WTC11 (cell line): Measurements from ENCODE around the gene LMOD3. TPM values are rescaled to one million over a fixed set of nuclear protein-coding genes. Genes with fewer than 3 reads are reported as not detected.

Experiments used
- ATAC-seq: fragments of 200-7000 bp; cut with Tn5 transposase; 2 replicates; pipeline ENCODE4 v1.10.0; 2021; ENCODE audit warnings: mild to moderate bottlenecking, moderate library complexity
- CTCF ChIA-PET: fragments of 300-600 bp; sonication (Branson Sonifier 250); formaldehyde crosslinking; loops from one replicate; lab custom pipeline; 2021; ENCODE audit warnings: antibody characterized with exemption; lab: Charles Lee
- POLR2A ChIA-PET: fragments of 350-600 bp; sonication (Branson Sonifier 250); formaldehyde crosslinking; loops from one replicate; lab custom pipeline; 2021; ENCODE audit warnings: antibody characterized with exemption; lab: Charles Lee
- DNase-seq: peaks from one replicate; pipeline ENCODE4 v3.0.0; 2021; ENCODE audit warnings: low spot score
- H3K27ac Mint-ChIP-seq: 2 replicates; pipeline ENCODE4 v1.8.0; 2021; ENCODE audit warnings: mixed read lengths
- H3K27me3 Mint-ChIP-seq: 2 replicates; pipeline ENCODE4 v1.8.0; 2021; ENCODE audit warnings: low read depth, mild to moderate bottlenecking, moderate library complexity, mixed read lengths
- H3K36me3 Mint-ChIP-seq: 2 replicates; pipeline ENCODE4 v1.8.0; 2021; ENCODE audit warnings: mixed read lengths
- H3K4me1 Mint-ChIP-seq: 2 replicates; pipeline ENCODE4 v1.8.0; 2022; ENCODE audit warnings: mixed read lengths
- H3K4me3 Mint-ChIP-seq: 2 replicates; pipeline ENCODE4 v1.8.0; 2021; ENCODE audit warnings: mild to moderate bottlenecking, moderate library complexity, mixed read lengths
- H3K9me3 Mint-ChIP-seq: 2 replicates; pipeline ENCODE4 v1.8.0; 2021; ENCODE audit warnings: mixed read lengths
- ATF1 ChIP-seq: sonication (generic); formaldehyde crosslinking; IDR thresholded peaks from 2 replicates; pipeline ENCODE4 v1.8.1; 2023; ENCODE audit warnings: mild to moderate bottlenecking, moderate library complexity, missing genetic modification reagents
- ELF4 ChIP-seq: sonication (generic); formaldehyde crosslinking; IDR thresholded peaks from 2 replicates; pipeline ENCODE4 v1.8.1; 2022; ENCODE audit warnings: low read depth, mild to moderate bottlenecking, moderate library complexity, missing genetic modification reagents
- EMX1 ChIP-seq: fragments of 250-450 bp; sonication (Bioruptor Pico); IDR thresholded peaks from 2 replicates; pipeline ENCODE4 v1.8.0; 2021; ENCODE audit warnings: mild to moderate bottlenecking
- HMGXB4 ChIP-seq: sonication (generic); formaldehyde crosslinking; IDR thresholded peaks from 2 replicates; pipeline ENCODE4 v1.8.1; 2023; ENCODE audit warnings: mild to moderate bottlenecking, moderate library complexity, missing genetic modification reagents
- JAZF1 ChIP-seq: fragments of 250-450 bp; sonication (Bioruptor Pico); IDR thresholded peaks from 2 replicates; pipeline ENCODE4 v1.9.0; 2021; ENCODE audit warnings: moderate library complexity, mild to moderate bottlenecking, inconsistent platforms
- NFYB ChIP-seq: sonication (generic); formaldehyde crosslinking; conservative IDR thresholded peaks from 2 replicates; pipeline ENCODE4 v1.8.0; 2022; ENCODE audit warnings: low read depth, missing genetic modification reagents
- NR1H2 ChIP-seq: sonication (generic); formaldehyde crosslinking; IDR thresholded peaks from 2 replicates; pipeline ENCODE4 v1.9.0; 2021; ENCODE audit warnings: mild to moderate bottlenecking, moderate library complexity, missing genetic modification reagents
- RORB ChIP-seq: fragments of 250-450 bp; sonication (Bioruptor Pico); IDR thresholded peaks from 2 replicates; pipeline ENCODE4 v1.9.0; 2021; ENCODE audit warnings: mild to moderate bottlenecking
- SMAD3 ChIP-seq: sonication (generic); formaldehyde crosslinking; IDR thresholded peaks from 2 replicates; pipeline ENCODE4 v1.8.0; 2022; ENCODE audit warnings: missing genetic modification reagents, mild to moderate bottlenecking, borderline replicate concordance
- SMAD4 ChIP-seq: sonication (generic); formaldehyde crosslinking; IDR thresholded peaks from 2 replicates; pipeline ENCODE4 v1.8.0; 2022; ENCODE audit warnings: mild to moderate bottlenecking, missing genetic modification reagents
- STAT6 ChIP-seq: sonication (generic); formaldehyde crosslinking; conservative IDR thresholded peaks from 2 replicates; pipeline ENCODE4 v1.8.1; 2023; ENCODE audit warnings: mild to moderate bottlenecking, low read depth, missing genetic modification reagents, moderate library complexity
- TEAD1 ChIP-seq: sonication (generic); formaldehyde crosslinking; IDR thresholded peaks from 2 replicates; pipeline ENCODE4 v1.8.0; 2022; ENCODE audit warnings: mild to moderate bottlenecking, missing genetic modification reagents
- TP53 ChIP-seq: sonication (generic); formaldehyde crosslinking; IDR thresholded peaks from 2 replicates; pipeline ENCODE4 v1.8.1; 2023; ENCODE audit warnings: mild to moderate bottlenecking, missing genetic modification reagents
- ZBTB21 ChIP-seq: sonication (generic); formaldehyde crosslinking; IDR thresholded peaks from 2 replicates; pipeline ENCODE4 v1.8.1; 2023; ENCODE audit warnings: mild to moderate bottlenecking, missing genetic modification reagents, borderline replicate concordance
- ZNF219 ChIP-seq: sonication (generic); formaldehyde crosslinking; IDR thresholded peaks from 2 replicates; pipeline ENCODE4 v1.8.0; 2023; ENCODE audit warnings: missing genetic modification reagents, mild to moderate bottlenecking, borderline replicate concordance
- ZNF416 ChIP-seq: fragments of 250-450 bp; sonication (Bioruptor Pico); IDR thresholded peaks from 2 replicates; pipeline ENCODE4 v1.9.0; 2021; ENCODE audit warnings: mild to moderate bottlenecking, inconsistent platforms
- ZNF671 ChIP-seq: fragments of 250-450 bp; sonication (Bioruptor Pico); IDR thresholded peaks from 2 replicates; pipeline ENCODE4 v1.8.0; 2021; ENCODE audit warnings: mild to moderate bottlenecking
- total RNA-seq: library from RNA; stranded (reverse); gene quantifications from 3 replicates; pipeline ENCODE4 v1.2.3, GENCODE V29; 2021
- TF ChIP-seq, protein P1 (sequence below): sonication (generic); formaldehyde crosslinking; IDR thresholded peaks from 2 replicates; pipeline ENCODE4 v1.8.0; 2022; ENCODE audit warnings: mild to moderate bottlenecking, missing genetic modification reagents
- TF ChIP-seq, protein P2 (sequence below): fragments of 250-450 bp; sonication (Bioruptor Pico); IDR thresholded peaks from 2 replicates; pipeline ENCODE4 v1.8.0; 2021; ENCODE audit warnings: mild to moderate bottlenecking
- TF ChIP-seq, protein P3 (sequence below): fragments of 250-450 bp; sonication (Bioruptor Pico); conservative IDR thresholded peaks from 2 replicates; pipeline ENCODE4 v1.9.0; 2021; ENCODE audit warnings: mild to moderate bottlenecking
- TF ChIP-seq, protein P4 (sequence below): fragments of 250-450 bp; sonication (Bioruptor Pico); IDR thresholded peaks from 2 replicates; pipeline ENCODE4 v1.9.0; 2021; ENCODE audit warnings: moderate library complexity, mild to moderate bottlenecking, inconsistent platforms, borderline replicate concordance

LMOD3 gene
- total RNA-seq, 1 experiment from 2014 or later: not detected

DNA sequence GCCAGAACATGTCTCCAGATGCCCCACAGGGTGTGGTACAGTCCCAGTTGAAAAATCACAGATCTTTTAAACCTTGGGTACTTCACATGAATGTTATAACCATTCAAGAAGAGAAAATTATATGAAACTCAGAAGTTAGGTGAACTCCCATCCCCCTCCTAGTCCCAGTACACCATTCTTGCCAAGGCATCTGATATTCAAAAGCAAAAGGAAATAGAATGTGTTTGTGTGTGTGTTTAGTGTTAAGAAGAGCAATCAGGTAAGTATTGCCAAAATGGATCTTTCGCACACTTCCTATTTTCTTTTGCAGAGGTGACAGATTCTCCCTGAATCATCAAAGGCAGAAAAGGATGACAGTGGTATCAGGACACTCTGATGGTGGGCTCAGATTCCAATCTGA, 44.1 kb upstream of the LMOD3 start (continued):
- no peak for TF ChIP-seq STAT6 (CRISPR knock-in tag)
- TF ChIP-seq, all 79 proteins: peak for 0

DNA sequence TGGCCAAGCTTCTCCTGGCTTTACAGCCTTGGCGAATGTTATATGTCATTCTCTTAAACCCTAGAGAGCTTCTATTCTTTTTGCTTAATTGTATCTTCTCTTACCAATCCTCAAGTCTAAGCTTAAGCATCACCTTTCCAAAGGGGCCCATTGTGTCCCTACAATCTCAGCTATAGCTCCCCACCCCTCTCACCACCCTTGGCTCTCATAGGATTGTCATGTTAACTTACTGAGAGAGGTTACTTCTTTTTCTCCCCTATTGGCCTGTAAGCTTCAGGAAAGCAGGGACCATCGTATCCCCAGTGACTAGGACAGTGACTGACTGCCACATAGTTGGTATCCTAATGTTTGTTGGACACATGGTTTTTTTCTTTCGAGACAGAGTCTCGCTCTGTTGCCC, 43.3 kb upstream of the LMOD3 start:
- TF ChIP-seq, protein P1, sequence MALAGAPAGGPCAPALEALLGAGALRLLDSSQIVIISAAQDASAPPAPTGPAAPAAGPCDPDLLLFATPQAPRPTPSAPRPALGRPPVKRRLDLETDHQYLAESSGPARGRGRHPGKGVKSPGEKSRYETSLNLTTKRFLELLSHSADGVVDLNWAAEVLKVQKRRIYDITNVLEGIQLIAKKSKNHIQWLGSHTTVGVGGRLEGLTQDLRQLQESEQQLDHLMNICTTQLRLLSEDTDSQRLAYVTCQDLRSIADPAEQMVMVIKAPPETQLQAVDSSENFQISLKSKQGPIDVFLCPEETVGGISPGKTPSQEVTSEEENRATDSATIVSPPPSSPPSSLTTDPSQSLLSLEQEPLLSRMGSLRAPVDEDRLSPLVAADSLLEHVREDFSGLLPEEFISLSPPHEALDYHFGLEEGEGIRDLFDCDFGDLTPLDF (CRISPR knock-in tag): no peak
- TF ChIP-seq ZBTB21 (CRISPR knock-in tag) (no peak), ZNF219 (CRISPR knock-in tag) (no peak), RORB (CRISPR knock-in tag) (no peak), ATF1 (no peak), EMX1 (CRISPR knock-in tag) (no peak), ELF4 (CRISPR knock-in tag) (no peak), SMAD3 (CRISPR knock-in tag) (no peak)
- TF ChIP-seq, protein P2, sequence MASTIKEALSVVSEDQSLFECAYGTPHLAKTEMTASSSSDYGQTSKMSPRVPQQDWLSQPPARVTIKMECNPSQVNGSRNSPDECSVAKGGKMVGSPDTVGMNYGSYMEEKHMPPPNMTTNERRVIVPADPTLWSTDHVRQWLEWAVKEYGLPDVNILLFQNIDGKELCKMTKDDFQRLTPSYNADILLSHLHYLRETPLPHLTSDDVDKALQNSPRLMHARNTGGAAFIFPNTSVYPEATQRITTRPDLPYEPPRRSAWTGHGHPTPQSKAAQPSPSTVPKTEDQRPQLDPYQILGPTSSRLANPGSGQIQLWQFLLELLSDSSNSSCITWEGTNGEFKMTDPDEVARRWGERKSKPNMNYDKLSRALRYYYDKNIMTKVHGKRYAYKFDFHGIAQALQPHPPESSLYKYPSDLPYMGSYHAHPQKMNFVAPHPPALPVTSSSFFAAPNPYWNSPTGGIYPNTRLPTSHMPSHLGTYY (CRISPR knock-in tag): no peak
- CTCF ChIA-PET: interaction anchor here (0.6 to 8.2 kb wide), 4 partner anchors 45 to 144 kb away, joined by 3 to 120 read pairs (median 4); no protein-coding TSS in a partner anchor
- POLR2A ChIA-PET: no interaction called here
- no peak for DNase-seq
- Mint-ChIP-seq H3K4me1 (peaks cover 16% of the 10 kb centered on the region), H3K36me3 (no peaks in the 10 kb centered on the region), H3K27me3 (no peaks in the 10 kb centered on the region), H3K4me3 (no peak overlapping the region), H3K9me3 (no peaks in the 10 kb centered on the region), H3K27ac (no peak overlapping the region)
- ATAC-seq: peak; percentile 64

DNA sequence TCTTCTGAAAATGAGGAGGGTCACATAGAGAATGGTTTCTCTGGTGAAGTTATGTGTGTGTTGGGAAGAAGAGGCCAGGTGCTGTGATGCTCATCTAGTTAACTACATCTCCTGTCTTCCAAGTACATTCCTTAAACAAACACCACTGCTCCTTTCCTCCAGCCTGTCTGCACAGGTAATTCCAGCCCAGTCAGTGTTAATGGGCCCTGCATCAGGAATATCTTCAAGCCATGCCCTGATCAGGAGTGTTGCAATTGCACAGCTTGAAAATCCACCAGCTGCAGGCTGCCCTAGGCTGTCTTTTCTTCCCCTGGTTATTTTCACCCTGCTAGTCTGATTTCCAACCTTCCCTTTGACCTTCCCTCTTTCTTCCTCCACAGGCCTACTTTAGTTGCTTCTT, 41.9 kb upstream of the LMOD3 start:
- POLR2A ChIA-PET: no interaction called here
- no peak overlapping the region for H3K4me3 Mint-ChIP-seq
- TF ChIP-seq HMGXB4 (no peak), NR1H2 (CRISPR knock-in tag) (no peak), TEAD1 (CRISPR knock-in tag) (no peak), ZNF416 (CRISPR knock-in tag) (no peak), TP53 (CRISPR knock-in tag) (no peak), RORB (CRISPR knock-in tag) (no peak), ZNF671 (CRISPR knock-in tag) (no peak), NFYB (CRISPR knock-in tag) (no peak), SMAD4 (CRISPR knock-in tag) (no peak), JAZF1 (CRISPR knock-in tag) (no peak), STAT6 (CRISPR knock-in tag) (no peak)
- TF ChIP-seq, protein P3, sequence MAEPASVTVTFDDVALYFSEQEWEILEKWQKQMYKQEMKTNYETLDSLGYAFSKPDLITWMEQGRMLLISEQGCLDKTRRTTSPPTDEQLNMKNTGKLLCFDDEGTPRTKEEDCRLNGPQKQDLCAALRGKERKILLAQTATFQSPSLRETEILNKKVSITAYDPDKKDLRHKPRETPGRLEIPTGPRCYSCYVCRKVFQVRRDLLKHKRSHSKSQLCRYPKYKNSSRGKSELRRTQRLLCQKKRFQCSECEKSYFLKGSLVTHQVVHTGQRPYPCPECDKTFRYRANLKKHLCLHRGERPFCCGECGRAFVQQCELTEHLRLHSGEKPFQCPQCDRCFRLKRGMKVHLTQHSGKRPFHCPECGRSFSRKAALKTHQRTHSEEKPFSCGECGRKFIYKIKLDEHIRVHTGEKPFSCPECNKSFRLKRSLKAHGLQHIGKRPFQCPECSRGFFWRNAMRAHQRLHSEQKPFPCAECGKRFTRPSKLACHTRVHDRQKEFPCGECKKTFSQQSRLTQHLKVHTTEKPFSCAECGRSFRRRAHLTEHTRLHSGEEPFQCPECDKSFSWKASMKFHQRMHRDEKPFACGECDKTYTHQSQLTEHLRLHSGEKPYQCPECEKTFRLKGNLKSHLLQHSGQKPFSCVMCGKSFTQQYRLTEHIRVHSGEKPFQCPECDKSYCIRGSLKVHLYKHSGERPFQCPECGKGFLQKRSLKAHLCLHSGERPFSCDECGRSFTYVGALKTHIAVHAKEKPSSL (CRISPR knock-in tag): no peak
- TF ChIP-seq, protein P4, sequence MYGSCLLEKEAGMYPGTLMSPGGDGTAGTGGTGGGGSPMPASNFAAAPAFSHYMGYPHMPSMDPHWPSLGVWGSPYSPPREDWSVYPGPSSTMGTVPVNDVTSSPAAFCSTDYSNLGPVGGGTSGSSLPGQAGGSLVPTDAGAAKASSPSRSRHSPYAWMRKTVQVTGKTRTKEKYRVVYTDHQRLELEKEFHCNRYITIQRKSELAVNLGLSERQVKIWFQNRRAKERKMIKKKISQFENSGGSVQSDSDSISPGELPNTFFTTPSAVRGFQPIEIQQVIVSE (CRISPR knock-in tag): no peak

More for the DNA sequence above, 41.9 kb upstream of the LMOD3 start:
- ATAC-seq (no peak), DNase-seq (no peak)
- Mint-ChIP-seq H3K27ac (no peak overlapping the region), H3K27me3 (no peaks in the 10 kb centered on the region), H3K36me3 (no peaks in the 10 kb centered on the region), H3K4me1 (peaks cover 16% of the 10 kb centered on the region), H3K9me3 (no peaks in the 10 kb centered on the region)
- CTCF ChIA-PET: interaction anchor here (8.2 kb wide), 1 partner anchor 141 kb away, joined by 120 read pairs; no protein-coding TSS in a partner anchor
